H1 (cell line): ENCODE measurements around the gene TFAP2B.

Source experiments
- GABPA ChIP-seq: IDR thresholded peaks from 2 replicates; pipeline ENCODE4 v1.6.1; 2011; ENCODE audit warnings: mild to moderate bottlenecking, low read length, moderate library complexity, borderline replicate concordance; ENCODE audit not compliant: insufficient read depth
- YY1 ChIP-seq: IDR thresholded peaks from 2 replicates; pipeline ENCODE4 v1.6.1; 2011; ENCODE audit warnings: low read depth, mild to moderate bottlenecking, low read length

GRCh38 chr6:50821441-50822077 lies 2.9 kb downstream of the TFAP2B start:
- no peak for TF ChIP-seq GABPA
- TF ChIP-seq YY1, result no peak
